ENCODE results near the gene CHI3L2. TPM values are rescaled to one million over a fixed set of nuclear protein-coding genes. Genes with fewer than 3 reads are reported as not detected.

CHI3L2 gene
- total and polyA plus RNA-seq, 2 experiments from 2014 or later: 0.68 TPM; not detected in 1

- no peak for TF ChIP-seq EZH2 (IDR thresholded peaks at IDR 0.05; ENCODE audit: low read depth, unreplicated experiment)
Observed at GRCh38 chr1:111193712-111194480, 33.6 kb upstream of the CHI3L2 start (continued).

GRCh38 chr1:111195002-111195684 is 32.4 kb upstream of the CHI3L2 start:
- H3K27ac ChIP-seq (ENCODE audit: low read depth): no peak overlapping the region
- no peaks in the 10 kb centered on the region for H3K79me2 ChIP-seq (replicated peaks; ENCODE audit: insufficient read depth)
- TF ChIP-seq CTCF (conservative IDR thresholded peaks at IDR 0.05; ENCODE audit: low read depth in 2 of 2): no peak
- TF ChIP-seq JUNB (IDR thresholded peaks at IDR 0.05; ENCODE audit: unreplicated experiment): no peak
- TF ChIP-seq ZNF331 (CRISPR knock-in tag; IDR thresholded peaks at IDR 0.05; ENCODE audit: low read depth): no peak
- no peak for TF ChIP-seq ZNF462 (CRISPR knock-in tag; IDR thresholded peaks at IDR 0.05)
- no peak for TF ChIP-seq ZNF114 (CRISPR knock-in tag; IDR thresholded peaks at IDR 0.05)
- TF ChIP-seq NANOG (IDR thresholded peaks at IDR 0.05; ENCODE audit: borderline replicate concordance): no peak
- TF ChIP-seq EZH2phosphoT487 (IDR thresholded peaks at IDR 0.05; ENCODE audit: unreplicated experiment): no peak
- TF ChIP-seq EZH2 (IDR thresholded peaks at IDR 0.05; ENCODE audit: low read depth, unreplicated experiment): no peak
- no peak for TF ChIP-seq REST (IDR thresholded peaks at IDR 0.05; ENCODE audit: unreplicated experiment)
- H3K36me3 ChIP-seq (ENCODE audit: insufficient read depth): no peaks in the 10 kb centered on the region
- no peak overlapping the region for H3K4me2 ChIP-seq
- no peaks in the 10 kb centered on the region for H3F3A ChIP-seq (replicated peaks; ENCODE audit: low read depth)
- Mint-ChIP-seq H3K27ac (no peak overlapping the region), H3K36me3 (ENCODE audit: low read depth) (no peaks in the 10 kb centered on the region), H3K27me3 (ENCODE audit: insufficient read depth, low read depth, poor library complexity) (peaks cover 6% of the 10 kb centered on the region), H3K4me3 (no peak overlapping the region), H3K9me3 (no peaks in the 10 kb centered on the region), H3K4me1 (peaks cover 12% of the 10 kb centered on the region)
- no peak overlapping the region for H2AFZ ChIP-seq
- no peaks in the 10 kb centered on the region for H3K4me1 ChIP-seq (ENCODE audit: insufficient read depth)
- no peak overlapping the region for H3K4me3 ChIP-seq
- DNase-seq (ENCODE audit: low spot score) (no peak), ATAC-seq (no peak)
- no peaks in the 10 kb centered on the region for H4K20me1 ChIP-seq (replicated peaks; ENCODE audit: insufficient read depth)
- no peaks in the 10 kb centered on the region for H3K9me2 ChIP-seq (ENCODE audit: insufficient read depth)
- no peaks in the 10 kb centered on the region for H3K27me3 ChIP-seq (ENCODE audit: insufficient read depth)

Measured in GM23338 (cell line).